B cell (primary cell): ENCODE data around the gene DOCK3.

Source experiments
- EZH2 ChIP-seq: IDR thresholded peaks from 2 replicates; pipeline ENCODE4 v1.6.1; 2012; ENCODE audit warnings: borderline replicate concordance, low read depth, mild to moderate bottlenecking, moderate library complexity, low read length; ENCODE audit not compliant: insufficient read depth, poor library complexity, severe bottlenecking
- TF ChIP-seq, protein P1 (sequence below): fragments of 200-600 bp; IDR thresholded peaks from one replicate; pipeline ENCODE4 v1.8.0; 2022; ENCODE audit warnings: antibody characterized with exemption, mild to moderate bottlenecking

DNA sequence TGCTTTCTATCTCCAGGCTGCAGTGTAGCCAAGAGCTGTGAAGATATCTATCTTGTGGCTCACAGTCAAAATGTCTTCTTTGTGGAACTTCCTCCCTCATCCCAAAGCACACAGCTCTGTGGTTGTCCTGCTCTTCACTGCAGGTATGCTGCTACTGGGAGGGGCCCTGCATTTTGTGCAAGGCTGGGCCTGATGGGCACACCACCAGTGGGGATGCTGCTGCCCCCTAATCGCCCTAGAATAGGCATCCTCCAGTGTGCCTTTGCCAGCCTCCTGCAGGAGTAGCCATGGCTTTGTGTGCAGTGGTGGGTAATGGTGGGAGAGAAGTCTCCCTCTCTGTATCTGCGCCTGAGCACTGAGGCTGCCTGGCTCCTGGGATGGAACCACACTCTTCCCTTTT is 297.3 kb downstream of the DOCK3 start:
- TF ChIP-seq EZH2 = no peak
- TF ChIP-seq, protein P1, sequence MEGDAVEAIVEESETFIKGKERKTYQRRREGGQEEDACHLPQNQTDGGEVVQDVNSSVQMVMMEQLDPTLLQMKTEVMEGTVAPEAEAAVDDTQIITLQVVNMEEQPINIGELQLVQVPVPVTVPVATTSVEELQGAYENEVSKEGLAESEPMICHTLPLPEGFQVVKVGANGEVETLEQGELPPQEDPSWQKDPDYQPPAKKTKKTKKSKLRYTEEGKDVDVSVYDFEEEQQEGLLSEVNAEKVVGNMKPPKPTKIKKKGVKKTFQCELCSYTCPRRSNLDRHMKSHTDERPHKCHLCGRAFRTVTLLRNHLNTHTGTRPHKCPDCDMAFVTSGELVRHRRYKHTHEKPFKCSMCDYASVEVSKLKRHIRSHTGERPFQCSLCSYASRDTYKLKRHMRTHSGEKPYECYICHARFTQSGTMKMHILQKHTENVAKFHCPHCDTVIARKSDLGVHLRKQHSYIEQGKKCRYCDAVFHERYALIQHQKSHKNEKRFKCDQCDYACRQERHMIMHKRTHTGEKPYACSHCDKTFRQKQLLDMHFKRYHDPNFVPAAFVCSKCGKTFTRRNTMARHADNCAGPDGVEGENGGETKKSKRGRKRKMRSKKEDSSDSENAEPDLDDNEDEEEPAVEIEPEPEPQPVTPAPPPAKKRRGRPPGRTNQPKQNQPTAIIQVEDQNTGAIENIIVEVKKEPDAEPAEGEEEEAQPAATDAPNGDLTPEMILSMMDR = no peak
